ENCODE results near the gene PDE6B. TPM values are rescaled to one million over a fixed set of nuclear protein-coding genes. Genes with fewer than 3 reads are reported as not detected.

Gene PDE6B
- total and polyA plus RNA-seq, 9 donors: 10.4 to 20.2 (median 14.3) TPM

DNA sequence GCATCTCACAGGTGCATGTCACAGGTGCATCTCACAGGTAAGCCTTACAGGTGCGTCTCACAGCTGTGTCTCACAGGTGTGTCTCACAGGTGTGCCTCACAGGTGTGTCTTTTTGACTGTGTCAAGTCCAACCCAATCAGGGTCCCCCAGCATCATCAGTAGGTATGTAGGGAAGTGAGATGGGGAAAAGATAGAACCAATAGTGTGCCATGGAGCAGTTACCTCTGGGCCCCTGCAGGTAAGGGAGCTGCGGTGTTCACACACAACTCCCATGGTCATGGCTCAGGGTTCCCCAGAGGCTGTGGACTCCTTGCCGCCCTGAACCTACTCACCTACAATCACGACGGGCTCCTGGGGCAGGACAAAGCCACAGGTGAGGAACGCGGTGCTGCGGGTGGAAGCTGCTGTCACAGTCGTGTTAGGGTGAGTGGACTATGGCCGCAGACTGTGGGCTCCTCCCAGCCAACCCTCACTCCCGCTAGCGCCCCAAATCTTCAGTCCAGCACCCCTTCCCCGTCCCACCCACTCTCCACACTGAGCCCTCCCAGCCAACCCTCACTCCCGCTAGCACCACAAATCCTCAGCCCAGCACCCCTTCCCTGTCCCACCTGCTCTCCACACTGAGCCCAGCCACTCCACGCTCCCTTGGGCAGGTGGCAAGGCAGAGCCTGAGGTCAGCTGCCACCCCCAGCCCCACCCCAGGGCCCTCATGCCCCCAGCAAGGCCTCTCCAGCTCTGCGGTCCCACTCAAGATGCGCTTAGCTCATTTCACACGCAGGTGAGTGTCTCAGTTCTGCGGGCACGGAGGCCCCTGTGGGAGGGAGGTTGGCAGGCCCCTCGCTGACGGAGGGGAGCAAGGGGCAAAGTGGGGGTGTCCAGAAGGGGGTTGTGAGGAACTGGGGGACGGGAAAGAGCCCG, 2.1 kb upstream of the PDE6B start:
- Histone ChIP-seq H3K4me3 (ENCODE audit: low read length) (no peak overlapping the region), H3K9me3 (replicated peaks; ENCODE audit: control insufficient read depth, low read depth, low read length) (no peaks in the 10 kb centered on the region), H3K27me3 (ENCODE audit: control insufficient read depth, insufficient read depth, low read length) (no peaks in the 10 kb centered on the region), H3K36me3 (ENCODE audit: control insufficient read depth, insufficient read depth, low read length) (no peaks in the 10 kb centered on the region), H3K4me1 (ENCODE audit: control insufficient read depth, insufficient read depth, low read length) (no peaks in the 10 kb centered on the region), H3K27ac (ENCODE audit: low read length) (no peak overlapping the region)
- 72% methylated on average over 20 of the region's 24 CpGs for WGBS (ENCODE audit: insufficient coverage)
- DNase-seq: no peak

DNA sequence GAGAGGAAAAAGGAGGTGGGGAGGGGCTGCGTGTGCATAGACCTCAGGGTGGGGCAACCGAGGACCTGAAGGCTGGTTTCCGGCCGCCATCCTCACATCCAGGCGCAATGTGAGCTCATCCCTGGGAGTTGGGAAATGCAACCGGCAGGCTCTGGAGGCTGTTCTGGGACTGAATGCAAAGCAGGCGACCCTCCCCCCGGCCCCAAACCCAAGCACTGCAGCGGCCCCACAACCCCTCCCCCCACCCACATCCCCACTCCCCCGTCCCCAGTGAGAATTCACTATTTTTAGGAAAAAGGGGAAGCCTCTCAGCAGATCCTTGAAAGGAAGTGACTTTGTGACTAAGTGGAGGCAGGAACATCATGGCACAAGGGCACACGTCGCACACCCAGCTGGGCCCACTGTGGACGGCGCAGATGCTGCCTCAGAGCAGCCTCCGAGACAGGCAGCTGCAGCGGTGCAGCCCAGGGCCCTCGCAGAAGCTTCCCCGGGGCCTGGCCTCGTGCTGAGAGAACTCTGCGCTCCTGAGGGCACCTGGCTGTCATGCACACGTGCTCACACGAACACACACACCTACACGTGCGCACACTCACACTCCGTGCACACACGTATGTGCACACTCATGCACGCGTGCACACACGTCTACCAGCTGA, 1.3 kb upstream of the PDE6B start:
- H3K4me3 ChIP-seq (ENCODE audit: low read length): no peak overlapping the region
- DNase-seq: no peak
- H3K27me3 ChIP-seq (ENCODE audit: control insufficient read depth, insufficient read depth, low read length): no peaks in the 10 kb centered on the region
- H3K4me1 ChIP-seq (ENCODE audit: control insufficient read depth, insufficient read depth, low read length): no peaks in the 10 kb centered on the region
- H3K27ac ChIP-seq (ENCODE audit: low read length): no peak overlapping the region
- 63% methylated on average over 20 of the region's 29 CpGs for WGBS (ENCODE audit: insufficient coverage)
- no peaks in the 10 kb centered on the region for H3K36me3 ChIP-seq (ENCODE audit: control insufficient read depth, insufficient read depth, low read length)
- H3K9me3 ChIP-seq (replicated peaks; ENCODE audit: control insufficient read depth, low read depth, low read length): no peaks in the 10 kb centered on the region

- Histone ChIP-seq H3K36me3 (ENCODE audit: control insufficient read depth, insufficient read depth, low read length) (no peaks in the 10 kb centered on the region), H3K4me3 (ENCODE audit: low read length) (no peak overlapping the region), H3K4me1 (ENCODE audit: control insufficient read depth, insufficient read depth, low read length) (peaks cover 11% of the 10 kb centered on the region), H3K27ac (ENCODE audit: low read length) (no peak overlapping the region), H3K9me3 (replicated peaks; ENCODE audit: control insufficient read depth, low read depth, low read length) (no peaks in the 10 kb centered on the region), H3K27me3 (ENCODE audit: control insufficient read depth, insufficient read depth, low read length) (no peaks in the 10 kb centered on the region)
- no peak for DNase-seq
- WGBS (ENCODE audit: insufficient coverage): 92% methylated on average over 39 of the region's 39 CpGs
Measured at GRCh38 chr4:625631-626161, 323 bp downstream of the PDE6B start.

DNA sequence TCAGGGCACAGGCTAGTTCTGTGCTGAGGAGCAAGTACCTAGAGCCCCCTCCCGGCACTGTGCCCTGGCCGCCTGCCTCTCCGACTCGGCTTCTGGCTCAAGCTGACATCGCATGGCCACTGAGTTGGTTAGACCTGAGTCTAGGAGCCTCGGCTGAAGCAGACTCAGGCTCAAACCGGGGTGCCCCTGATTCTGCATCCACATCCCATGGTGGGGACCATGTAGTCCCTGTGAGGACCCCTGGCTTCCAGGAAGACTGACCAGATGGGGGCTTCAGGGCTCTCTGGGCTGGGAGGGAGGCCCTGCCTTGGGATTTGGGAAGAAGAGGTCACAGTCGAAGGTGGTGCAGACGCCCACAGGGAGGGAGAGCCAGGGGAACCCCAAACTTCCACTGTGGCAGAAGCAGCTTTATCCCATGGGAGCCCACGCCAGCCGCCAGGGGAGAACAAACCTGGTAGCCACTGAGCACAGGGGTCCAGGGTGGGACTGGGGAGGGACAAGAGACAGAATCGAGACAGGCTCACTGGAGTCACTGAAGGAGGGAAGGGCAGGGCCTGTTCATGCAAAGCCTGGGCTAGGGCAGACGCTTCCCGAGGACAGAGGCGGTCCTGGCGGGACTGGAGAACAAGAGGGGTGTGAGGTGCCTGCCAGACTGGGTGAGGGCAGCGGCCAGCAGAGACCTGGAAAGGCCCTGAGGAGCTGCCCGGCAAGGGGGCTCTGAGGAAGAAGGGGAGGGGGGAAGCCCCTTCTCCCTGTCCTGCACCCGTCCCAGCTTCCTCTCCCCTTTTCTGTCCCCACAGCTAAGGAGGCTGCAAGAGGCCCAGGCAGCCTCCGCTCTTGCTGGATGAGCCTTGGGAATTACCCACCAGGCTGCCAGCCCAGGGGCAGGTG, 1.1 kb downstream of the PDE6B start:
- Histone ChIP-seq H3K9me3 (replicated peaks; ENCODE audit: control insufficient read depth, low read depth, low read length) (no peaks in the 10 kb centered on the region), H3K36me3 (ENCODE audit: control insufficient read depth, insufficient read depth, low read length) (no peaks in the 10 kb centered on the region), H3K4me3 (ENCODE audit: low read length) (no peak overlapping the region), H3K27me3 (ENCODE audit: control insufficient read depth, insufficient read depth, low read length) (no peaks in the 10 kb centered on the region), H3K4me1 (ENCODE audit: control insufficient read depth, insufficient read depth, low read length) (peaks cover 15% of the 10 kb centered on the region), H3K27ac (ENCODE audit: low read length) (no peak overlapping the region)
- DNase-seq: no peak
- WGBS (ENCODE audit: insufficient coverage): 70% methylated on average over 18 of the region's 20 CpGs

- Histone ChIP-seq H3K4me1 (ENCODE audit: control insufficient read depth, insufficient read depth, low read length) (peaks cover 15% of the 10 kb centered on the region), H3K27me3 (ENCODE audit: control insufficient read depth, insufficient read depth, low read length) (no peaks in the 10 kb centered on the region), H3K4me3 (ENCODE audit: low read length) (no peak overlapping the region), H3K27ac (ENCODE audit: low read length) (no peak overlapping the region), H3K36me3 (ENCODE audit: control insufficient read depth, insufficient read depth, low read length) (no peaks in the 10 kb centered on the region), H3K9me3 (replicated peaks; ENCODE audit: control insufficient read depth, low read depth, low read length) (peaks cover 2% of the 10 kb centered on the region)
- WGBS (ENCODE audit: insufficient coverage): 71% methylated on average over 10 of the region's 15 CpGs
- no peak for DNase-seq
Measured at GRCh38 chr4:627347-628125, 2.2 kb downstream of the PDE6B start.

- Histone ChIP-seq H3K36me3 (ENCODE audit: control insufficient read depth, insufficient read depth, low read length) (no peaks in the 10 kb centered on the region), H3K4me3 (ENCODE audit: low read length) (no peak overlapping the region), H3K27ac (ENCODE audit: low read length) (no peak overlapping the region), H3K9me3 (replicated peaks; ENCODE audit: control insufficient read depth, low read depth, low read length) (peaks cover 2% of the 10 kb centered on the region), H3K27me3 (ENCODE audit: control insufficient read depth, insufficient read depth, low read length) (no peaks in the 10 kb centered on the region), H3K4me1 (ENCODE audit: control insufficient read depth, insufficient read depth, low read length) (peaks cover 15% of the 10 kb centered on the region)
- 89% methylated on average over 17 of the region's 17 CpGs for WGBS (ENCODE audit: insufficient coverage)
- DNase-seq: no peak
Measured at GRCh38 chr4:628311-628741, 3.0 kb downstream of the PDE6B start.

DNA sequence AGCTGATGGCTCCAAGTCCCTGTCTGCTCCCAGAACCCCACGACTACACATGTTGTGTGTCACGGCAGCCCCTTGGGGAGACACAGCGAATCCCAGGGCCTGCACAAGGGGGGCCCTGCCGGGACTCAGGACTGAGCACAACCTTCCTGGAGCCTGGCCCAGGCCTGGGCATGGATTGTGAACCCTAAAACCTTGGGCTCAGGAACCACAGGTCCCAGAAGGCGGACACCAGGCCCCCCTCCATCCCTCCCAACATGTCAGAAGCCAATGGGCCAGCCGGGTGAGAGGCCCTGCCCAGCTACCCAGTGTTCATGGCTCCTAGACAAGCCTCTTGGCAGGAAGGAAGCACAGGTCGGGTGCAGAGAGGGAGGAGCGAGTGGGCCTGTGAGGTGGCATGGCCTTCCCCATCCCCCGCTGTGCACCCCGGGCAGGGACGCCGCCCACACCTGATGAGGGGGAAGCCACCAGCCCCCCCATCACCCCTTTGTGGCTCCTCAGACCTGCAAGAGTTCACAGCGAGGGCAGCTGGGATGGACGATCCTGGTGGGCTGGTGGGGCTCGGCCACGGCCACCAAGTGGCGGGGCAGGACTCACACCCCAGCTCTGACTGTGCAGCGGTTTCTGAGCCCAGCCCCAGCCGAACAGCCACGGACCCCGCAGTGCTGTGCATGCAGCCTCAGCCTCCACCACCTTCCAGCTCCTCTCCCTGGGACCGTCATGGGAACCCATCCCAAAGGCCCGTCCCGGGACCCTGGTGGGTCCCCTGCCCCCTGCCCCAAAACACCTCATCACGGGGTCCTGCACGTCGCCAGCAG, 3.7 kb downstream of the PDE6B start:
- Histone ChIP-seq H3K9me3 (replicated peaks; ENCODE audit: control insufficient read depth, low read depth, low read length) (peaks cover 2% of the 10 kb centered on the region), H3K4me3 (ENCODE audit: low read length) (no peak overlapping the region), H3K4me1 (ENCODE audit: control insufficient read depth, insufficient read depth, low read length) (peaks cover 15% of the 10 kb centered on the region), H3K36me3 (ENCODE audit: control insufficient read depth, insufficient read depth, low read length) (no peaks in the 10 kb centered on the region), H3K27me3 (ENCODE audit: control insufficient read depth, insufficient read depth, low read length) (no peaks in the 10 kb centered on the region), H3K27ac (ENCODE audit: low read length) (no peak overlapping the region)
- DNase-seq: no peak
- 84% methylated on average over 19 of the region's 27 CpGs for WGBS (ENCODE audit: insufficient coverage)

DNA sequence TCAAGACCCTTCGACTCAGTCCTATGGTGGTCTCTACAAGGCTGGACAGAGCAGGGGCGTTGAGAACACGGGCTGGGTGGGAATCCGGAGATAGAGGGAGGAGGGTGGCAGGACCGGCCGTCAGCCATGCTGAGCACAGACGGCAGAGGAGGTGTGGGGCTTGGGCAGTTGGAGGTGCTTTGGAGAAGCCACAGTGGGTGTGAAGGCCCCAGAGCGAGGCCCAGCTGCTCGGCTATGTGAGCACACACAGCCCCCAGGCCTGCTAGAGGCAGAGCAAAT, 4.2 kb downstream of the PDE6B start:
- no peak for DNase-seq
- Histone ChIP-seq H3K36me3 (ENCODE audit: control insufficient read depth, insufficient read depth, low read length) (no peaks in the 10 kb centered on the region), H3K27me3 (ENCODE audit: control insufficient read depth, insufficient read depth, low read length) (no peaks in the 10 kb centered on the region), H3K4me1 (ENCODE audit: control insufficient read depth, insufficient read depth, low read length) (peaks cover 15% of the 10 kb centered on the region), H3K27ac (ENCODE audit: low read length) (no peak overlapping the region), H3K4me3 (ENCODE audit: low read length) (no peak overlapping the region), H3K9me3 (replicated peaks; ENCODE audit: control insufficient read depth, low read depth, low read length) (peaks cover 2% of the 10 kb centered on the region)
- 48% methylated on average over 7 of the region's 9 CpGs for WGBS (ENCODE audit: insufficient coverage)

All from muscle of leg (tissue), 11 donors.